Endothelial cell of umbilical vein (primary cell): ENCODE data around the gene ERN2. TPM values are rescaled to one million over a fixed set of nuclear protein-coding genes. Genes with fewer than 3 reads are reported as not detected.

Experiments
- BruUV-seq: library from RNA; stranded (reverse); fragments of 400-500 nt; replicated peaks from 2 replicates; lab custom pipeline; 2021; lab: Mats Ljungman, UMichigan
- CTCF ChIA-PET: fragments of 300-600, 350-600 bp; sonication (Branson Sonifier 250); formaldehyde crosslinking; loops from one replicate; lab custom pipeline; 2021; ENCODE audit warnings: antibody characterized with exemption, inconsistent platforms; lab: Charles Lee
- POLR2A ChIA-PET: fragments of 300-600, 350-600 bp; sonication (Branson Sonifier 250); formaldehyde crosslinking; loops from one replicate; lab custom pipeline; 2021; ENCODE audit warnings: antibody characterized with exemption, inconsistent platforms; lab: Charles Lee
- DNase-seq: peaks from one replicate; pipeline ENCODE4 v3.0.0-alpha.2; 2011; ENCODE audit warnings: low read depth, low spot score
- FAIRE-seq: peaks from 2 replicates; lab custom pipeline; 2011; peaks lifted over from hg19 to GRCh38; lab: Jason Lieb, UNC
- H2AFZ ChIP-seq: 2 replicates; pipeline ENCODE4 v1.6.0; 2012; ENCODE audit warnings: low read depth, low read length, control low read depth, inconsistent platforms
- H3K27ac ChIP-seq: 2 replicates; pipeline ENCODE4 v1.5.1; 2011; ENCODE audit warnings: low read depth, mild to moderate bottlenecking, control low read depth, low read length, moderate library complexity; ENCODE audit not compliant: insufficient read depth
- H3K27me3 ChIP-seq, 2 experiments: 2 replicates each; pipeline versions ENCODE4 v1.6.0 to v1.6.1; 2011; ENCODE audit warnings: low read length in 2 of 2, mixed read lengths in 1 of 2; ENCODE audit not compliant: control insufficient read depth in 2 of 2, insufficient read depth in 2 of 2
- H3K36me3 ChIP-seq, 2 experiments: 2 replicates in 1 of 2; 3 replicates in 1 of 2; pipeline ENCODE4 v1.5.1; 2011; ENCODE audit warnings: low read length in 2 of 2, mild to moderate bottlenecking in 1 of 2, moderate library complexity in 1 of 2; ENCODE audit not compliant: control insufficient read depth in 2 of 2, insufficient read depth in 2 of 2; ENCODE audit errors: extremely low read depth in 1 of 2
- H3K4me1 ChIP-seq: 3 replicates; pipeline ENCODE4 v1.5.1; 2011; ENCODE audit warnings: mild to moderate bottlenecking, low read length; ENCODE audit not compliant: control insufficient read depth, insufficient read depth; ENCODE audit errors: extremely low read depth
- H3K4me2 ChIP-seq: 2 replicates; pipeline ENCODE4 v1.6.1; 2011; ENCODE audit warnings: low read length, control low read depth, mixed read lengths; ENCODE audit not compliant: insufficient read depth
- H3K4me3 ChIP-seq, 3 experiments: fragments of 200-600 bp in 1 of 3; sonication (generic), shearing (Covaris generic) in 1 of 3; replicated peaks in 1 of 3; 2 replicates each; pipeline ENCODE4 v1.5.1; 2011 to 2016; ENCODE audit warnings: control low read depth in 3 of 3, low read length in 3 of 3, mild to moderate bottlenecking in 2 of 3, inconsistent platforms in 1 of 3, low read depth in 1 of 3, moderate library complexity in 1 of 3; ENCODE audit not compliant: insufficient read depth in 1 of 3
- H3K79me2 ChIP-seq: 2 replicates; pipeline ENCODE4 v1.6.0; 2012; ENCODE audit warnings: low read length, inconsistent platforms; ENCODE audit not compliant: control insufficient read depth, insufficient read depth
- H3K9ac ChIP-seq: replicated peaks from 2 replicates; pipeline ENCODE3; 2011; ENCODE audit warnings: low read length, control low read depth; ENCODE audit not compliant: insufficient read depth; ENCODE audit errors: extremely low read depth
- H3K9me1 ChIP-seq: replicated peaks from 3 replicates; pipeline ENCODE4 v1.6.0; 2011; ENCODE audit warnings: mild to moderate bottlenecking, low read length; ENCODE audit not compliant: control insufficient read depth, insufficient read depth; ENCODE audit errors: extremely low read depth
- H3K9me3 ChIP-seq: replicated peaks from 2 replicates; pipeline ENCODE4 v1.5.1; 2012; ENCODE audit warnings: low read length, inconsistent platforms; ENCODE audit not compliant: control insufficient read depth, insufficient read depth
- H4K20me1 ChIP-seq: replicated peaks from 2 replicates; pipeline ENCODE3; 2011; ENCODE audit warnings: mild to moderate bottlenecking, low read length; ENCODE audit not compliant: control insufficient read depth, insufficient read depth; ENCODE audit errors: extremely low read depth
- EZH2 ChIP-seq: IDR thresholded peaks from 2 replicates; pipeline ENCODE4 v1.6.1; 2012; ENCODE audit warnings: borderline replicate concordance, low read depth, mild to moderate bottlenecking, moderate library complexity, low read length, inconsistent platforms; ENCODE audit not compliant: severe bottlenecking
- FOS ChIP-seq: IDR thresholded peaks from 2 replicates; pipeline ENCODE4 v1.6.1; 2011; ENCODE audit warnings: mild to moderate bottlenecking, low read length, moderate library complexity, borderline replicate concordance; ENCODE audit not compliant: insufficient read depth
- GATA2 ChIP-seq: IDR thresholded peaks from 2 replicates; pipeline ENCODE4 v1.7.0; 2011; ENCODE audit warnings: low read depth, mild to moderate bottlenecking, moderate library complexity, mixed read lengths, low read length; ENCODE audit not compliant: insufficient read length, insufficient read depth
- JUN ChIP-seq: IDR thresholded peaks from 2 replicates; pipeline ENCODE4 v1.6.1; 2011; ENCODE audit warnings: borderline replicate concordance, low read depth; ENCODE audit not compliant: insufficient read length, insufficient read depth
- MYC ChIP-seq: IDR thresholded peaks from one replicate; pipeline ENCODE4 v1.6.1; 2011; ENCODE audit warnings: mild to moderate bottlenecking, low read depth, low read length
- POLR2A ChIP-seq: IDR thresholded peaks from 2 replicates; pipeline ENCODE4 v1.6.1; 2012; ENCODE audit warnings: low read depth, mild to moderate bottlenecking, control low read depth, low read length
- POLR2AphosphoS5 ChIP-seq: IDR thresholded peaks from 2 replicates; pipeline ENCODE4 v1.6.1; 2012; ENCODE audit warnings: low read depth, mild to moderate bottlenecking, control low read depth, low read length, moderate library complexity; ENCODE audit not compliant: insufficient read depth
- dilution Hi-C: fragments of 300-500 bp; cut with MboI; formaldehyde crosslinking; loops from one replicate; pipeline ENCODE4 v1.15.0; 2019; ENCODE audit warnings: low sequenced_read_pairs; ENCODE audit not compliant: extremely low pct_ligation_motif_present
- intact Hi-C: fragments of 100-400 bp; cut with micrococcal nuclease; formaldehyde crosslinking; loops from one replicate; pipeline ENCODE4 v1.10.0; 2022
- polyA plus RNA-seq, 4 experiments: library from polyadenylated mRNA; depleted of rRNA in 3 of 4; stranded (reverse) in 3 of 4; unstranded in 1 of 4; fragments of >200 nt; gene quantifications; 2 replicates each; pipeline versions ENCODE4 v1.2.1 to v1.2.3, GENCODE V29; 2011 to 2012; ENCODE audit warnings: missing spikeins in 1 of 4
- total RNA-seq: library from RNA; stranded (reverse); gene quantifications from 2 replicates; pipeline ENCODE4 v1.2.3, GENCODE V29; 2021
- TF ChIP-seq, protein P1 (sequence below), 2 donors: IDR thresholded peaks; 1 replicate in 1 of 2; 2 replicates in 1 of 2; pipeline ENCODE4 v1.5.1; 2011; ENCODE audit warnings: low read length in 2 of 2, mild to moderate bottlenecking in 2 of 2, moderate library complexity in 2 of 2, control low read depth in 1 of 2, inconsistent platforms in 1 of 2, low read depth in 1 of 2; ENCODE audit not compliant: insufficient read depth in 1 of 2; ENCODE audit errors: extremely low read depth in 1 of 2
- TF ChIP-seq, protein P2 (sequence below): IDR thresholded peaks from 2 replicates; pipeline ENCODE4 v1.6.1; 2011; ENCODE audit not compliant: insufficient read depth, insufficient read length

Gene ERN2
- total and polyA plus RNA-seq, 2 donors (not counting 3 experiments of a cell fraction or from before 2014, with no cell fraction given), result 0.15 TPM; not detected in 1

DNA sequence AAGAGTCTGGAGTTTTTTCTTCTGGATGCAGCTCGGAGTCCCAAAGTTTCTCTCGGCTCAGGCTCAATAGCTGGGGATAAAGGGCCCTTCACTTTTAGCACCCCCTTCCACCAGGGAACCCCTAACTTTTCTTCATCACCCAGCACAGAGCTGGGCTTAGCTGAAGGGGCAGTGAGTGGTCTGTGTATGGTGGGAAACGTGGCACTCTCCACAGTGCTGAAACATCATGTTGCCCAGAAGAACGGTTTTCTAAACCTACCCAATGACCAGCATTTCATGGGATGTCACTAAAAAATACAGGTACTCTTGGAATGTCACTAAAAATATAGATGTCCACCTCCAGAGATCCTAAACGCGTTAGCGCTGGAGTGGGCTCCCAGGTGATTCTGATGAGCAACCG lies 12.0 kb downstream of the ERN2 start:
- Histone ChIP-seq H3K9me1 (no peaks in the 10 kb centered on the region), H2AFZ (no peak overlapping the region), H3K36me3 (no peaks in the 10 kb centered on the region), H3K4me1 (no peaks in the 10 kb centered on the region), H3K4me3 (no peak overlapping the region), H3K79me2 (no peaks in the 10 kb centered on the region), H4K20me1 (no peaks in the 10 kb centered on the region), H3K9ac (no peak overlapping the region), H3K9me3 (no peaks in the 10 kb centered on the region), H3K27me3 (peaks cover 1 to 2% of the 10 kb centered on the region in 2 experiments), H3K4me2 (no peak overlapping the region), H3K27ac (no peak overlapping the region)
- ChIA-PET CTCF (no interaction called here), POLR2A (interaction anchor here (0.7 kb wide), 1 partner anchor 33 kb away, joined by 5 read pairs; no protein-coding TSS in a partner anchor)
- BruUV-seq, result no TSS peak
- intact Hi-C loops (no loop called here), dilution Hi-C loops (no loop called here)
- TF ChIP-seq, protein P1, sequence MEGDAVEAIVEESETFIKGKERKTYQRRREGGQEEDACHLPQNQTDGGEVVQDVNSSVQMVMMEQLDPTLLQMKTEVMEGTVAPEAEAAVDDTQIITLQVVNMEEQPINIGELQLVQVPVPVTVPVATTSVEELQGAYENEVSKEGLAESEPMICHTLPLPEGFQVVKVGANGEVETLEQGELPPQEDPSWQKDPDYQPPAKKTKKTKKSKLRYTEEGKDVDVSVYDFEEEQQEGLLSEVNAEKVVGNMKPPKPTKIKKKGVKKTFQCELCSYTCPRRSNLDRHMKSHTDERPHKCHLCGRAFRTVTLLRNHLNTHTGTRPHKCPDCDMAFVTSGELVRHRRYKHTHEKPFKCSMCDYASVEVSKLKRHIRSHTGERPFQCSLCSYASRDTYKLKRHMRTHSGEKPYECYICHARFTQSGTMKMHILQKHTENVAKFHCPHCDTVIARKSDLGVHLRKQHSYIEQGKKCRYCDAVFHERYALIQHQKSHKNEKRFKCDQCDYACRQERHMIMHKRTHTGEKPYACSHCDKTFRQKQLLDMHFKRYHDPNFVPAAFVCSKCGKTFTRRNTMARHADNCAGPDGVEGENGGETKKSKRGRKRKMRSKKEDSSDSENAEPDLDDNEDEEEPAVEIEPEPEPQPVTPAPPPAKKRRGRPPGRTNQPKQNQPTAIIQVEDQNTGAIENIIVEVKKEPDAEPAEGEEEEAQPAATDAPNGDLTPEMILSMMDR (IDR thresholded peaks at IDR 0.05; ENCODE audit: extremely low read depth in 1 of 2, insufficient read depth in 1 of 2, low read depth in 1 of 2, low read length in 2 of 2), result no peak
- TF ChIP-seq GATA2 (no peak), POLR2AphosphoS5 (no peak), POLR2A (no peak), MYC (no peak), JUN (no peak), FOS (no peak), EZH2 (no peak)
- TF ChIP-seq, protein P2, sequence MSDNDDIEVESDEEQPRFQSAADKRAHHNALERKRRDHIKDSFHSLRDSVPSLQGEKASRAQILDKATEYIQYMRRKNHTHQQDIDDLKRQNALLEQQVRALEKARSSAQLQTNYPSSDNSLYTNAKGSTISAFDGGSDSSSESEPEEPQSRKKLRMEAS, result no peak
- DNase-seq (no peak), FAIRE-seq (no peak)
